ENCODE data around the gene MSI2.

- no peak for TF ChIP-seq ZNF57 (CRISPR knock-in tag; IDR thresholded peaks at IDR 0.05)
- no peak for TF ChIP-seq BMI1 (IDR thresholded peaks at IDR 0.05; ENCODE audit: low read length)
- TF ChIP-seq MAZ (CRISPR knock-in tag; conservative IDR thresholded peaks at IDR 0.05 in 1 of 2, IDR thresholded peaks at IDR 0.05 in 1 of 2) = no peak
- no peak for TF ChIP-seq SP1 (CRISPR knock-in tag; IDR thresholded peaks at IDR 0.05)
- TF ChIP-seq E2F1 (CRISPR knock-in tag; IDR thresholded peaks at IDR 0.05) = no peak
- no peak for TF ChIP-seq BRCA1 (IDR thresholded peaks at IDR 0.05)
- no peak for TF ChIP-seq BRCA1 (CRISPR knock-in tag; IDR thresholded peaks at IDR 0.05)
- TF ChIP-seq, protein P1, sequence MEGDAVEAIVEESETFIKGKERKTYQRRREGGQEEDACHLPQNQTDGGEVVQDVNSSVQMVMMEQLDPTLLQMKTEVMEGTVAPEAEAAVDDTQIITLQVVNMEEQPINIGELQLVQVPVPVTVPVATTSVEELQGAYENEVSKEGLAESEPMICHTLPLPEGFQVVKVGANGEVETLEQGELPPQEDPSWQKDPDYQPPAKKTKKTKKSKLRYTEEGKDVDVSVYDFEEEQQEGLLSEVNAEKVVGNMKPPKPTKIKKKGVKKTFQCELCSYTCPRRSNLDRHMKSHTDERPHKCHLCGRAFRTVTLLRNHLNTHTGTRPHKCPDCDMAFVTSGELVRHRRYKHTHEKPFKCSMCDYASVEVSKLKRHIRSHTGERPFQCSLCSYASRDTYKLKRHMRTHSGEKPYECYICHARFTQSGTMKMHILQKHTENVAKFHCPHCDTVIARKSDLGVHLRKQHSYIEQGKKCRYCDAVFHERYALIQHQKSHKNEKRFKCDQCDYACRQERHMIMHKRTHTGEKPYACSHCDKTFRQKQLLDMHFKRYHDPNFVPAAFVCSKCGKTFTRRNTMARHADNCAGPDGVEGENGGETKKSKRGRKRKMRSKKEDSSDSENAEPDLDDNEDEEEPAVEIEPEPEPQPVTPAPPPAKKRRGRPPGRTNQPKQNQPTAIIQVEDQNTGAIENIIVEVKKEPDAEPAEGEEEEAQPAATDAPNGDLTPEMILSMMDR (IDR thresholded peaks at IDR 0.05 in 2 of 3, conservative IDR thresholded peaks at IDR 0.05 in 1 of 3; ENCODE audit: insufficient read depth in 2 of 3, low read depth in 1 of 3, low read length in 3 of 3) = no peak
Measured at GRCh38 chr17:57279432-57279831, 23.1 kb downstream of the MSI2 start.

Data from K562 (cell line).